H9 (cell line): Measurements from ENCODE around the gene PWWP2B. TPM values are rescaled to one million over a fixed set of nuclear protein-coding genes. Genes with fewer than 3 reads are reported as not detected.

Experiments used
- DNase-seq: peaks from one replicate; pipeline ENCODE4 v3.0.0-alpha.2; 2017
- H2AFZ ChIP-seq: one replicate; pipeline ENCODE4 v1.6.1; 2013; ENCODE audit warnings: mild to moderate bottlenecking, low read length, control low read depth, moderate library complexity
- H2AK5ac ChIP-seq: 2 replicates; pipeline ENCODE4 v1.6.1; 2013; ENCODE audit warnings: low read length, control low read depth, mixed read lengths; ENCODE audit not compliant: insufficient read length
- H2BK120ac ChIP-seq: one replicate; pipeline ENCODE4 v1.6.1; 2013; ENCODE audit warnings: low read depth, mild to moderate bottlenecking, low read length, control low read depth, inconsistent platforms; ENCODE audit not compliant: poor library complexity, severe bottlenecking
- H2BK12ac ChIP-seq: 2 replicates; pipeline ENCODE4 v1.6.1; 2013; ENCODE audit warnings: low read length, control low read depth, mixed read lengths, low read depth; ENCODE audit not compliant: insufficient read length
- H2BK15ac ChIP-seq: 2 replicates; pipeline ENCODE4 v1.6.1; 2013; ENCODE audit warnings: low read depth, low read length, control low read depth
- H2BK20ac ChIP-seq: one replicate; pipeline ENCODE4 v1.6.1; 2013; ENCODE audit warnings: low read depth, mild to moderate bottlenecking, low read length, control low read depth, inconsistent platforms; ENCODE audit not compliant: poor library complexity, severe bottlenecking
- H2BK5ac ChIP-seq: 2 replicates; pipeline ENCODE4 v1.6.1; 2013; ENCODE audit warnings: low read length, control low read depth, mixed read lengths; ENCODE audit not compliant: insufficient read length
- H3K14ac ChIP-seq: 2 replicates; pipeline ENCODE4 v1.6.1; 2013; ENCODE audit warnings: low read length, control low read depth; ENCODE audit not compliant: insufficient read depth
- H3K18ac ChIP-seq: 2 replicates; pipeline ENCODE4 v1.6.1; 2013; ENCODE audit warnings: low read depth, mild to moderate bottlenecking, mixed read lengths, low read length, control low read depth; ENCODE audit not compliant: insufficient read length
- H3K23ac ChIP-seq: 2 replicates; pipeline ENCODE4 v1.6.1; 2013; ENCODE audit warnings: low read length, control low read depth, mixed read lengths, low read depth; ENCODE audit not compliant: insufficient read length
- H3K23me2 ChIP-seq: 2 replicates; pipeline ENCODE4 v1.6.1; 2013; ENCODE audit warnings: low read depth, mild to moderate bottlenecking, mixed read lengths, low read length, control low read depth; ENCODE audit not compliant: insufficient read length, poor library complexity, severe bottlenecking
- H3K27ac ChIP-seq: 2 replicates; pipeline ENCODE4 v1.5.1; 2013; ENCODE audit warnings: low read length, control low read depth, mixed read lengths, low read depth; ENCODE audit not compliant: insufficient read length
- H3K27me3 ChIP-seq: 2 replicates; pipeline ENCODE4 v1.6.1; 2013; ENCODE audit warnings: low read length, control low read depth, inconsistent platforms; ENCODE audit not compliant: insufficient read depth
- H3K4ac ChIP-seq: 2 replicates; pipeline ENCODE4 v1.6.1; 2013; ENCODE audit warnings: low read depth, mild to moderate bottlenecking, control low read depth, inconsistent platforms, low read length, moderate library complexity
- H3K4me1 ChIP-seq: 2 replicates; pipeline ENCODE4 v1.6.1; 2013; ENCODE audit warnings: low read length, control low read depth, inconsistent platforms; ENCODE audit not compliant: insufficient read depth
- H3K4me2 ChIP-seq: 2 replicates; pipeline ENCODE4 v1.6.1; 2013; ENCODE audit warnings: low read length, control low read depth, mixed read lengths; ENCODE audit not compliant: insufficient read length, insufficient read depth
- H3K56ac ChIP-seq: 2 replicates; pipeline ENCODE4 v1.6.1; 2013; ENCODE audit warnings: low read depth, mild to moderate bottlenecking, mixed read lengths, low read length, control low read depth; ENCODE audit not compliant: insufficient read length
- H3K79me1 ChIP-seq: 2 replicates; pipeline ENCODE4 v1.6.1; 2013; ENCODE audit warnings: low read depth, mild to moderate bottlenecking, moderate library complexity, low read length, control low read depth, inconsistent platforms; ENCODE audit not compliant: insufficient read depth, poor library complexity, severe bottlenecking
- H3K79me2 ChIP-seq: 2 replicates; pipeline ENCODE4 v1.6.1; 2013; ENCODE audit warnings: low read length, control low read depth, inconsistent platforms; ENCODE audit not compliant: insufficient read depth
- H3K9ac ChIP-seq: 2 replicates; pipeline ENCODE4 v1.6.1; 2013; ENCODE audit warnings: low read length, control low read depth, mixed read lengths; ENCODE audit not compliant: insufficient read length; ENCODE audit errors: extremely low read depth
- H3K9me3 ChIP-seq: one replicate; pipeline ENCODE4 v1.6.1; 2013; ENCODE audit warnings: low read depth, low read length, inconsistent platforms; ENCODE audit not compliant: control insufficient read depth
- H3T11ph ChIP-seq: one replicate; pipeline ENCODE4 v1.6.1; 2013; ENCODE audit warnings: mild to moderate bottlenecking, low read length, control low read depth, inconsistent platforms
- H4K20me1 ChIP-seq: one replicate; pipeline ENCODE4 v1.6.1; 2013; ENCODE audit not compliant: control insufficient read depth, insufficient read length, insufficient read depth
- H4K5ac ChIP-seq: 2 replicates; pipeline ENCODE4 v1.6.1; 2013; ENCODE audit warnings: low read depth, mild to moderate bottlenecking, mixed read lengths, low read length, control low read depth; ENCODE audit not compliant: insufficient read length
- H4K8ac ChIP-seq: replicated peaks from 2 replicates; pipeline ENCODE4 v1.6.1; 2013; ENCODE audit warnings: low read length, control low read depth, mixed read lengths, low read depth; ENCODE audit not compliant: insufficient read length
- H4K91ac ChIP-seq: 2 replicates; pipeline ENCODE4 v1.6.1; 2013; ENCODE audit warnings: low read depth, mild to moderate bottlenecking, moderate library complexity, mixed read lengths, low read length, control low read depth; ENCODE audit not compliant: insufficient read length
- H3K27ac Mint-ChIP-seq, 3 experiments: 2 replicates in 2 of 3; 3 replicates in 1 of 3; pipeline ENCODE4 v1.8.0; 2020 to 2021; ENCODE audit warnings: mixed read lengths in 3 of 3, mild to moderate bottlenecking in 1 of 3, moderate library complexity in 1 of 3
- H3K27me3 Mint-ChIP-seq: 2 replicates; pipeline ENCODE4 v1.8.0; 2021; ENCODE audit warnings: low read depth, mild to moderate bottlenecking, moderate library complexity, mixed read lengths
- H3K36me3 Mint-ChIP-seq, 3 experiments: 2 replicates in 2 of 3; 3 replicates in 1 of 3; pipeline ENCODE4 v1.8.0; 2020 to 2021; ENCODE audit warnings: low read depth in 3 of 3, mixed read lengths in 3 of 3; ENCODE audit not compliant: insufficient read depth in 1 of 3
- H3K4me1 Mint-ChIP-seq, 2 experiments: 2 replicates each; pipeline ENCODE4 v1.8.0; 2020; ENCODE audit warnings: mixed read lengths in 2 of 2
- H3K4me3 Mint-ChIP-seq, 2 experiments: 2 replicates in 1 of 2; 3 replicates in 1 of 2; pipeline ENCODE4 v1.8.0; 2020 to 2021; ENCODE audit warnings: mild to moderate bottlenecking in 2 of 2, mixed read lengths in 2 of 2, moderate library complexity in 1 of 2
- H3K9me3 Mint-ChIP-seq, 2 experiments: 2 replicates in 1 of 2; 3 replicates in 1 of 2; pipeline ENCODE4 v1.8.0; 2020; ENCODE audit warnings: mild to moderate bottlenecking in 2 of 2, mixed read lengths in 2 of 2, moderate library complexity in 1 of 2
- CTCF ChIP-seq: fragments of 200-600 bp; sonication (generic); conservative IDR thresholded peaks from 3 replicates; pipeline ENCODE4 v1.8.0; 2021; ENCODE audit warnings: antibody characterized with exemption, mild to moderate bottlenecking
- WGBS: extraction: QIAGEN DNeasy Blood & Tissue Kit; methylation state at CpG from one replicate; pipeline ENCODE4 v1.1.7; 2013; ENCODE audit warnings: missing lambda C conversion rate, low lambda C conversion rate, mixed read lengths; ENCODE audit not compliant: insufficient read length; ENCODE audit errors: extremely low coverage; 5-methylcytosine and 5-hydroxymethylcytosine counted together
- total RNA-seq: library from RNA; stranded (reverse); gene quantifications from 2 replicates; pipeline ENCODE4 v1.2.1, GENCODE V29; 2021

PWWP2B gene
- total RNA-seq, 1 experiment from 2014 or later, result 10.0 TPM

GRCh38 chr10:132355754-132356153 lies 41.2 kb upstream of the PWWP2B start:
- Histone ChIP-seq H2BK12ac (no peak overlapping the region), H4K5ac (no peak overlapping the region), H3K79me1 (no peaks in the 10 kb centered on the region), H3K9me3 (no peaks in the 10 kb centered on the region), H3K23ac (no peak overlapping the region), H4K20me1 (no peaks in the 10 kb centered on the region), H2AFZ (no peak overlapping the region), H3K56ac (no peak overlapping the region), H3K18ac (no peak overlapping the region), H3K4me1 (no peaks in the 10 kb centered on the region), H2AK5ac (no peak overlapping the region), H3K4me2 (no peak overlapping the region), H3K9ac (no peak overlapping the region), H2BK120ac (no peak overlapping the region), H3K23me2 (no peaks in the 10 kb centered on the region), H2BK15ac (no peak overlapping the region), H2BK5ac (no peak overlapping the region), H4K91ac (no peak overlapping the region), H4K8ac (no peak overlapping the region), H3T11ph (no peak overlapping the region), H3K27me3 (no peaks in the 10 kb centered on the region), H3K14ac (no peak overlapping the region), H3K79me2 (no peaks in the 10 kb centered on the region), H3K27ac (no peak overlapping the region), H2BK20ac (no peak overlapping the region), H3K4ac (no peak overlapping the region)
- WGBS, result no CpG with 5 or more reads among the region's 13 CpGs
- no peak for DNase-seq
- Mint-ChIP-seq H3K4me1 (peaks cover 2 to 6% of the 10 kb centered on the region in 2 experiments; a peak in 2 of 4 replicates), H3K9me3 (peaks cover 3 to 7% of the 10 kb centered on the region in 2 experiments; a peak in 4 of 5 replicates), H3K27ac (peak overlapping the region in 2 of 3 experiments; percentile 16 to 80; a peak in 1 of 7 replicates), H3K27me3 (peaks cover 5% of the 10 kb centered on the region), H3K36me3 (peaks cover 0 to 4% (median 0%) of the 10 kb centered on the region in 3 experiments; a peak in 3 of 7 replicates), H3K4me3 (no peak overlapping the region)
- no peak for TF ChIP-seq CTCF
